GM21526 (cell line): ENCODE results near the gene COQ10B.
"Not testable (repeated sequence)": the region's sequence is repeated elsewhere in the genome, so short reads cannot be mapped to it uniquely, and the experiment has no call there.

Source experiments
- ATAC-seq: cut with Tn5 transposase; IDR thresholded peaks from one replicate; pipeline ENCODE4 v1.9.1; 2021; ENCODE audit warnings: moderate library complexity; ENCODE audit not compliant: unreplicated experiment, low FRiP score

COQ10B gene

GRCh38 chr2:197453123-197453913 is at the start of gene COQ10B:
Gene COQ10B, plus strand, starts transcription at chr2:197453552. Its CDS starts 9 bp downstream, at chr2:197453561.
- ATAC-seq, result peak; percentile 96

DNA sequence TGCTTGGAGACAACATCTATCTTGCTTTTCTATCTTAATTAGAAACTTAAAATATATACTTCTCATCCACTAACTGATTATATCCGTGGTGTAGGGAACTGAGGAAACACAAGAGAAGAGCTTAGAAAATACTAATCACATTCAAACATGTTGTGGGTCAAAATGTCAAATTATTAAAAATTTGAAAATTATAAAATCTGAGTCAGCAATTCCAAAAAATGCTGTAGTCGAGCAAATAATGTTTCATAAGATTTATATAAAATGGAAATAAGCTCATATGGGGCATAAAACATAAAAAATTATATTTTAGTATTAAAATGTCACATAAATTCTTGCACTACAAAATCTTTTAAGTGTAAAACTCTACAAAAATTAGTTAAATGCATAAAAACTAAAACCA is 47.8 kb upstream of the COQ10B start:
- ATAC-seq, result no peak

GRCh38 chr2:197414039-197414438 is 39.3 kb upstream of the COQ10B start:
- no peak for ATAC-seq

DNA sequence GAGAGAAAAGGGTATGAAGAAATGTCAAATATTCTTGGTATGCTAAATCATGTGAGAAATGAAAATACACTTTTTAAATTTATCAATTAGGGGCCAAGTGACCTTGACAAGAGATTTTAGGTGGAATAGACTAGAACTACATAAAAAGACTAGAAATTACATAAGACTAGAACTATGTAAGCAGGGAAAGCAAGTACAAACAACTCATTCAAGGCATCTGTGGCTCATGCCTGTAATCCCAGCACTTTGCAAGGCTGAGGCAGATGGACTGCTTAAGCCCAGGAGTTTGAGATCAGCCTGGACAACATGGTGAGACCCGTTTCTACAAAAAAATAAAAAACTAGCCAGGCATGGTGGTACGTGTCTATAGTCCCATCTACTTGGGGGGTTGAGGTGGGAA is 38.8 kb upstream of the COQ10B start:
- no peak for ATAC-seq

DNA sequence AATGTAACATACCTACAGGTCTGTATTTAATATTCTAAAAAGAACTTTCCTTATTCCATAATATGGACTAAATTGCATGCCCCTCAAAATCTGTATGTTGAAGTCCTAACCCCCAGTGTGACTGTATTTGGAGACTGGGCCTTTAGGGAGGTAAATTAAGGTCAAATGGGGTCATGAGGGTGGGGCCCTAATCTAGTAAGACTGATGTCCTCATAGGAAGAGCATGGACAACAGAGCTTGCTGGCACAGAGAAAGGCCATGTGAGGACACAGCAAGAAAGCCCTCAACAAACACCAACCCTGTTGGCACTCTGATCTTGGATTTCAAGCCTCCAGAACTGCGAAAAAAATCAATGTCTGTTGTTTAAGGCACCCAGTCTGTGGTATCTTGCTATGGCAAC is 37.1 kb upstream of the COQ10B start:
- ATAC-seq, result no peak

- ATAC-seq, result no peak
Observed at GRCh38 chr2:197419438-197419837, 33.9 kb upstream of the COQ10B start.

GRCh38 chr2:197423307-197423706 is 30.0 kb upstream of the COQ10B start:
- ATAC-seq, result no peak

- ATAC-seq, result no peak
Observed at GRCh38 chr2:197425550-197425949, 27.8 kb upstream of the COQ10B start.

GRCh38 chr2:197426723-197427603 is 26.4 kb upstream of the COQ10B start:
- ATAC-seq, result no peak

DNA sequence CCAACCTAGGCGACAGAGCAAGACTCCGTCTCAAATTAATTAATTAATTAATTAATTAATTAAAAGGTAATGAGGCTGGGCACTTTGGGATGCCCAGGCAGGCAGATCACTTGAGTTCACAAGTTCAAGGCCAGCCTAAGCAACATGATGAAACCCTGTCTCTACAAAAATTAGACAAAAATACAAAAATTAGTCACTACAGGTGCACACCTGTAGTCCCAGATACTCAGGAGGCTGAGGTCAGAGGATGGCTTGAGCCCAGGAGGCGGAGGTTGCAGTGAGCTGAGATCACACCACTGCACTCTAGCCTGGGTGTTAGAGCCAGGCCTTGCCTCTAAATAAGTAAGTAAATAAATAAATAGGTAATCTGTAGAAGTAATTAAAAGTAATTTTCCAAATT is 25.4 kb upstream of the COQ10B start:
- ATAC-seq, result no peak

- no peak for ATAC-seq
Observed at GRCh38 chr2:197431858-197432257, 21.5 kb upstream of the COQ10B start.

DNA sequence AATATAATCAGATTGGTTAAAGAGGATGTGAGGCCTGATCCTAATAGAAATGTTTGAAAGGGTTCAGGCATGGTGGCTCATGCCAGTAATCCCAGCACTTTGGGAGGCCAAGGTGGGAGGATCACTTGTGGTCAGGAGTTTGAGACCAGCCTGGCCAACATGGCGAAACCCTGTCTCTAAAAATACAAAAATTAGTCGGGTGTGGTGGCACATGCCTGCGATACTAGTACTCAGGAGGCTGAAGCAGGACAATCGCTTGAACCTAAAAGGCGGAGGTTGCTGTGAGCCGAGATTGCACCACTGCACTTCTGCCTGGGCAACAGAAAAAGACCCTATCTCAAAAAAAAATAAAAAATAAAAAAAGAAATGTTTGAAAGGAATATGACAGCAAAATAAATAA is 20.8 kb upstream of the COQ10B start:
- ATAC-seq, result not testable (repeated sequence)

- no peak for ATAC-seq
Observed at GRCh38 chr2:197433780-197434438, 19.4 kb upstream of the COQ10B start.

DNA sequence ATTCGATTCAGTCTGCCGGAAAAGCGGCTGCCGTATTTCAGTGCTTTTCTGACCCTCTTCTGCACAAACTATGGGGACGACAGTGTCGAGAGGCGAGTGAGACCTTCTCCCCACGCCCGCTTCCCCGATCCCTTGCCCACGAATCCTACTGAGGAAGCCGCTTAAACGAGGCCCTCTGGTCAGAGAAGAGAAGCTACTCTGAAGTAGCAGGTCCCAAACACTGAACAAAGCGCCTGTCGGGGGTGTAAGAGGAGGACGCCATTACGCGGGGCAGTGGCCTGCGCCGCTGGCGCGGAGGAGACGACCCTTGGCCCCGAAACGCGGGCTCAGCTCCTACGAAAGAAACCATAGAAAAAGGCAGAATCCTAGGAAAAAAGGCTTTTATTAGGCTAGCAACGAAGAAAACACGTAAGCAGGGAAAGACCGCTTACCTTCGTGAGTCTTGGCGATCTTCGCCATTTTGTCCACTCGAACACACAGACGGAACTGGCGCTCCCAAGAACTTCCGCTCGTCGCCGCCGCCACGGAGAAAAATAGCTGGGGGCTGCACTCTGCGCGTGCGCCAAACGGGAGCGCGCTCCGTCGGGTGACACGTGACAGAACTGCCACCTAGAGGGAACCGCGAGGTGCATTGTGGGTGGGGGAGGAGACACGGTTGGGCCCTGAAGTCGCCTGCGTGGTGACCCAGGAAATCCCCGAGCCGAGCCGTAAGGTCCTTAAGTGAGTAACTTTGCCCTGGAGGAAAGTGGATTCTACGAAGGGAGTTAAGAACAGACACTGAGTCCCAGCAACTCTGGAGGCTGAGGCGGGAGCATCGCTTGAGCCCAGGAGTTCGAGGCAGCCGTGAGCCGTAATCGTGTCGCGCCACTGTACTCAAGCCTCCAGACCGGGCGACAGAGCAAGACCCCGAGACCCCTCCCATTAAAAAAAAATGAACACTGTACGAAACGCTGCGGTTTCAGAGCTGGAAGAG is 18.5 kb upstream of the COQ10B start, which contains the start of gene SF3B1:
Gene SF3B1, minus strand, starts transcription at position 488 of the 973 bp plus-strand sequence. Its CDS starts 29 bp downstream, at position 459.
- peak; percentile 88 for ATAC-seq

- ATAC-seq, result no peak
Observed at GRCh38 chr2:197435598-197436420, 17.5 kb upstream of the COQ10B start.

DNA sequence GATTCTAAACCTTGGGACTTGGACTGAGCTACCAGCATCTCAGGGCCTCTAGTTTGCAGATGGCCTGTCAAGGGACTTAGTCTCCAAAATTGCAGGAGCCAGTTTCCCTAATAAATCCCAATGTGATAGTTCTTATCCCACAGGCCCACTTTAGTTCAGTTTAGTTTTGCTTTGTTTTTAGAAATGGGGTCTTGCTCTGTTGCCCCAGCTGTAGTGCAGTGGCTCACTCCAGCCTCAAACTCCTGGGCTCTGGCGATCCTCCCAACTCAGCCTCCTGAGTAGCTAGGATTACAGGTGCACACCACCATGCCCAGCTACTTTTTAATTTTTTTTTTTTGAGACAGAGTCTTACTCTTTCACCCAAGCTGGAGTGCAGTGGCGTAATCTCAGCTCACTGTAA is 16.0 kb upstream of the COQ10B start:
- no peak for ATAC-seq

DNA sequence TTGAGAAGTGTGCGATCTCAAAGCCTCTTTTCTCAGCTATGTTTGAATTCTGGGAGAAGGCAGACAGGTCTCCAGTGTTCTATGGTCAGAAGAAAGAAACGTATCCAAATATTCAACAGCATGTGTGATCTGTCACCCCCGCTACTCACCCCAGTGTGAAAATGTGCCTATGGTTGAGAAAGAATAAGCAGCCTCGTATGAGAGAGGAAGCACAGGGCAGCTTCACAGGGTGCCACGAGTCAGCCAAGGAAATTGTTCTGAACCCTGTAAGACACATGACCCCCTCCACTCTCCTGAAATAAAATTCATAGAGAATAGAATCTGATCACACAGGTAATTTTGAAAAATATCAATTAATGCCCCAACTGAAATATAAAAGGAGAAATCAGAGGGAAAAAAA is 10.5 kb upstream of the COQ10B start:
- no peak for ATAC-seq

GRCh38 chr2:197445746-197446145 is 7.6 kb upstream of the COQ10B start:
- ATAC-seq, result no peak

GRCh38 chr2:197446844-197447243 is 6.5 kb upstream of the COQ10B start:
- ATAC-seq, result no peak
